Measurements from ENCODE around the gene POLR3B. TPM values are rescaled to one million over a fixed set of nuclear protein-coding genes. Genes with fewer than 3 reads are reported as not detected.

POLR3B gene
- total and polyA plus RNA-seq, 4 donors: 2.0 to 8.0 (median 4.0) TPM

GRCh38 chr12:106551410-106551809 lies 193.9 kb downstream of the POLR3B start:
- intact Hi-C loops (cut with DNase I): no loop called here
- H3K27me3 ChIP-seq (ENCODE audit: control insufficient read depth in 1 of 2, insufficient read depth in 2 of 2, low read length in 1 of 2): no peaks in the 10 kb centered on the region
- ATAC-seq (ENCODE audit: low FRiP score) (no peak), DNase-seq (no peak)
- H3K4me3 ChIP-seq (ENCODE audit: low read length in 2 of 2): no peak overlapping the region
- peaks cover 3% of the 10 kb centered on the region for H3K9me3 ChIP-seq (ENCODE audit: control insufficient read depth, low read length)
- no peak overlapping the region for H3K27ac ChIP-seq (ENCODE audit: low read depth in 1 of 2, low read length in 2 of 2)
- no peaks in the 10 kb centered on the region for H3K36me3 ChIP-seq (ENCODE audit: control insufficient read depth in 1 of 2, insufficient read depth in 2 of 2, low read length in 1 of 2)
- 81 to 85% methylated on average over 9 of the region's 9 CpGs for WGBS, 2 donors
- H3K4me1 ChIP-seq (ENCODE audit: control insufficient read depth in 1 of 2, insufficient read depth in 2 of 2, low read length in 2 of 2): no peaks in the 10 kb centered on the region

GRCh38 chr12:106552228-106552627 lies 194.7 kb downstream of the POLR3B start:
- DNase-seq: no peak
- H3K4me3 ChIP-seq (ENCODE audit: low read length in 2 of 2): no peak overlapping the region

More at GRCh38 chr12:106552228-106552627, 194.7 kb downstream of the POLR3B start:
- Histone ChIP-seq H3K4me1 (ENCODE audit: control insufficient read depth in 1 of 2, insufficient read depth in 2 of 2, low read length in 2 of 2) (no peaks in the 10 kb centered on the region), H3K9me3 (ENCODE audit: control insufficient read depth, low read length) (peaks cover 3% of the 10 kb centered on the region), H3K36me3 (ENCODE audit: control insufficient read depth in 1 of 2, insufficient read depth in 2 of 2, low read length in 1 of 2) (no peaks in the 10 kb centered on the region), H3K27me3 (ENCODE audit: control insufficient read depth in 1 of 2, insufficient read depth in 2 of 2, low read length in 1 of 2) (no peaks in the 10 kb centered on the region), H3K27ac (ENCODE audit: low read depth in 1 of 2, low read length in 2 of 2) (no peak overlapping the region)
- WGBS, 2 donors: 85 to 89% methylated on average over 1 of the region's 1 CpG
- ATAC-seq (ENCODE audit: low FRiP score): no peak
- intact Hi-C loops (cut with DNase I): no loop called here

Other genes with a start within 250 kb of the POLR3B start
- gene NUAK1, start 218.8 kb upstream of the POLR3B start, total RNA-seq: 10 to 100 TPM; 28.2 to 37.7 TPM
- 1 to 10 TPM; 5.3 to 8.7 TPM for gene NUAK1, start 218.8 kb upstream of the POLR3B start, polyA plus RNA-seq
- gene CKAP4, start 109.7 kb upstream of the POLR3B start, total RNA-seq: 10 to 100 TPM; 61.1 to 69.6 TPM
- 10 to 100 TPM; 17.2 to 25.4 TPM for gene CKAP4, start 109.7 kb upstream of the POLR3B start, polyA plus RNA-seq
- 10 to 100 TPM; 24.8 to 50.9 TPM for gene TCP11L2, start 55.0 kb upstream of the POLR3B start, total RNA-seq
- gene TCP11L2, start 55.0 kb upstream of the POLR3B start, polyA plus RNA-seq: 1 to 10 TPM; 5.5 to 9.2 TPM
- not detected for gene RFX4, start 225.3 kb downstream of the POLR3B start, total RNA-seq
- not detected for gene RFX4, start 225.3 kb downstream of the POLR3B start, polyA plus RNA-seq